ENCODE data around the gene BAZ2B.

BAZ2B gene

GRCh38 chr2:159573846-159574606 lies 42.3 kb downstream of the BAZ2B start:
- DNase-seq (ENCODE audit: low read depth in 2 of 2): no peak

GRCh38 chr2:159573294-159573693 lies 43.1 kb downstream of the BAZ2B start:
- DNase-seq (ENCODE audit: low read depth in 2 of 2): no peak

GRCh38 chr2:159572459-159572858 lies 43.9 kb downstream of the BAZ2B start:
- no peak for DNase-seq (ENCODE audit: low read depth in 2 of 2)

GRCh38 chr2:159571540-159572260 lies 44.6 kb downstream of the BAZ2B start:
- no peak for DNase-seq (ENCODE audit: low read depth in 2 of 2)

GRCh38 chr2:159564081-159564480 lies 52.3 kb downstream of the BAZ2B start:
- DNase-seq (ENCODE audit: low read depth in 2 of 2): no peak

GRCh38 chr2:159562248-159562647 lies 54.1 kb downstream of the BAZ2B start:
- DNase-seq (ENCODE audit: low read depth in 2 of 2): no peak

DNA sequence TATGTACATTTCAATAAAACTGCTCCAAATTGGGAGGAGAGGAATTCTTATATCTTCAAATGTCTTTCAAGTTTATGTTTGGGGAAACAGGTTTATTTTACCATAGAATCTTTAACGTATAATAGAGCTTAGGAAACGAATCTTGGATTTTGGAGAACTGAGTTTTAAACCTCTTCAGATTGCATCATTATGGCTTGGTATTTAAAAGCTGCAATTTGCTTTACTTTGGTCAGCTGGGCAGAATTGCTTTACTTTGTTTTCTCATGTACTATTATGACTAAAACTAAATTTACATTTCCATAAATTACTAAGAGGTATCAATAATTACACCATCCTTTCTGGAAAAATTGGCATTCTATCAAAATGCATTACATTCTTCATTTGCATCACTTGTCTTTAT lies 54.6 kb downstream of the BAZ2B start:
- no peak for DNase-seq (ENCODE audit: low read depth in 2 of 2)

DNA sequence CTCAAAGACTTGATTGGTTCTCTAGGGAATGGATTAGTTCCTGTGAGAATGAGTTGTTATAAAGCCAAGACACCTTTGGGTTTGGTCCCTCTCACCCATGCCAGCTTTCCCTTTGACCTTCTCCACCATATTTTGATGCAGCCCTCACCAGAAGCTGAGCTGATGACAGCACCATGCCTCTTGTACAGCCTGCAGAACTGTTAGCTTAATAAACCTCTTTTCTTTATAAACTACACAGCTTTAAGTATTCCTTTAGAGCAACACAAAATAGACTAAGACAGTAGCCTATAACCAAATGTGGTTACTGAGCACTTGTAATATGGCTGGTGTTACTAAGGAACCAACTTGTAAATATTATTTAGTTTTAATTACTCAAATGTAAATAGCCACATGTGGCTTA lies 55.1 kb downstream of the BAZ2B start:
- DNase-seq (ENCODE audit: low read depth in 2 of 2): no peak

DNA sequence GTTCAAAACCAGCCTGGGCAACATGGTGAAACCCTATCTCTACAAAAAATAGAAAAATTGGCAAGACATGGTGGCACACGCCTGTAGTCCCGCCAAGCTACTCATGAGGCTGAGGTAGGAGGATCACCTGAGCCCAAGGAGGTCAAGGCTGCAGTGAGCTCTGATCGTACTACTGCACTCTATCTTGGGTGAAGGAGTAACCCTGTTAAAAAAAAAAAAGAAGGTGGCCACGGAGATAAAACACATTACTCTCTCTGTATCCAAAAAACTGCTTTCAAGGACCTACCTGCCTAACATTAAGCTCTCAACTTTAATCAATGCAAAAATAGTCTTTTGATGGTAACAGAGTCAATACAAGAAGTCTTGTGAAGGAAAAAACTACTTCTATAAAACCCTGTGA lies 57.3 kb downstream of the BAZ2B start:
- DNase-seq (ENCODE audit: low read depth in 2 of 2): no peak

GRCh38 chr2:159558479-159558878 lies 57.9 kb downstream of the BAZ2B start:
- no peak for DNase-seq (ENCODE audit: low read depth in 2 of 2)

DNA sequence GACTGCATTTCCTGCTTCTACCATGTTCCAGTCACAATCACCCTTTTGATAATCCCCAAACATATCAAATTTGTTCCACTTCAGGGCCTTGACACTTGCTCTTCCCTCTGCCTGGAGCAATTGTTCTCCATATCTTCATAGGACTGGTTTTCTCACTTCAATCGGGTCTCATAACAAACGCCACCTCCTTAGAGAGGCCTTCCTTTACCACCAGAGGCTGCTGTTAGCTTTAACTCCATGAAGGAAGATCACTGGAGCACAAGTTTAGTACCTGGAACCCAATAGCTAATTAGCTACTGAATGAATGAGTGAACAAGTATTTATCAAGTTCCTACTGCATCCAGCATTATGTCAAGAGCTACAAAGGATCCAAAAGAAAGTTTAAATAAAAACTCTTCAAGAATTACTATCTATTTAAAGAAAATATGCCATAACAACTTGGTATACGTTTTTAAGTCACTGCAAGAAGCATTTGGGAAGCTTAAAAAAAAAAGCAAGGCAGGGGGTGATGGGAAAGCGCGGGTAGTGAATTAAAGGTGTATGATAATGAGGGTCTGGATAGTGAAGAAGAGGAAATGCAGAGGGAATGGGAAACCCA lies 58.8 kb downstream of the BAZ2B start:
- DNase-seq (ENCODE audit: low read depth in 2 of 2): no peak

GRCh38 chr2:159555651-159556392 lies 60.5 kb downstream of the BAZ2B start:
- DNase-seq (ENCODE audit: low read depth in 2 of 2): no peak

DNA sequence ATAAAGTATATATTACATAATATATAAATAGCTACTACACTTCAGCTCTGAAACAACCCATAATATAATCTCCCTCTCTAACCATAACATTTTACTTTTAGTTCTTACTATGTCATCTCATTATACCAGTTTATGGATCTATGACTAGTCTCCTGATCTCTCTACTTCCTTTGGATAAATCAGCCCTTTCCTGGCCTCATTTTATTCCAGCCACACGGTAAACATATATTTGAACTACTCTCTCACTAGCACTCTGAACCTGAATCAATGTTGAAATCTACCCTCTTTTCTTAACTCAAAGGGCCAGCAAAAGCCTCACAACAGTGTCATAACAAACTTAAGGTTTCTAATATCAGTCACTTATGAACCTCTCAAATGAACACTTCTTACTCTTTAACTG lies 62.6 kb downstream of the BAZ2B start:
- no peak for DNase-seq (ENCODE audit: low read depth in 2 of 2)

- no peak for DNase-seq (ENCODE audit: low read depth in 2 of 2)
Measured at GRCh38 chr2:159551806-159552205, 64.5 kb downstream of the BAZ2B start.

GRCh38 chr2:159550231-159550630 lies 66.1 kb downstream of the BAZ2B start:
- no peak for DNase-seq (ENCODE audit: low read depth in 2 of 2)

- no peak for DNase-seq (ENCODE audit: low read depth in 2 of 2)
Measured at GRCh38 chr2:159549234-159549633, 67.1 kb downstream of the BAZ2B start.

DNA sequence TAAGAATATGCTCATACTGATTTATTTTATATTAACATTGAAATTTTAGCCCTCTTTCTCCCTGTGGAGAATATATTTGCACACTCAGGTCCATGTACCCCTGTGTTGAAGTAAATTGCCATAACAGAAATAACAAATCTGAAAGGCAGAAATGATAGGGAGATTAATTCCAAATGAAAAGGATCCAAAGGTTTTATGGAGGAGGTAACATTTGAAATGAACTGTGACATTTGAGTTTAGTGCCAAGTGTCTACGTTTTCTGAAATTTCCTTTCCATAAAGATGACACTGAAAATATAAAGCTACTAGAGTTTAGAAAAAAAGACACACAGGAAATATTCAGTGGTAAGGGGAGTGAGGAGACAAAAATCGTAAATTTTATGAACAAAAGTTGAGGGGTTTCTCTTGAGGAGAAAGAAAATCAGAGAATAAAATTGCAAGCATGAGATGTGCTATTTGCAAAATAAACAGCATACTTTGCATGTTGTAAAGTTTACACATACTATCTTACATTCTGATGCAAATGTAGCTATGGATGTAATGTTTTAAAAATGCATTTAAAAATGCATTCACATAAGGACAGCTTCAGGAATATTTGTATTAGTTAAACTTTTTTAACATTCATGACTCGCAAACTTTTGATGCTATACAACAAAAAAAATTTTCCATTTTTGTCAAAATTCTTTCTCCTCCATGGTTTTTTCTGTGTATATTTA lies 69.5 kb downstream of the BAZ2B start:
- DNase-seq (ENCODE audit: low read depth in 2 of 2): no peak

DNA sequence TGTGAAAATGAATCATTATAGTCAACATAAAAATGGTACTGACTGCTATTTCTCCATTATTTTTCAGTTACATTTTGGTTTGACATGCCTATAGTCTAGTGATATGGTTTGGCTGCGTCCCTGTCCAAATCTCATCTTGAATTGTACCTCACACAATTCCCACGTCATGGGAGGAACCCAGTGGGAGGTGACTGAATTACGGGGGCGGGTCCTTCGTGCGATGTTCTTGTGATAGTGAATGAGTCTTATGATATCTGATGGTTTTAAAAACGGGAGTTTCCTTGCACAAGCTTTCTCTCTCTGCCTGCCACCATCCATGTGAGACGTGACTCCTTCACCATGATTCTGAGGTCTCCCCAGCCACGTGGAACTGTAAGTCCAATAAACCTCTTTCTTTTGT lies 70.3 kb downstream of the BAZ2B start:
- no peak for DNase-seq (ENCODE audit: low read depth in 2 of 2)

DNA sequence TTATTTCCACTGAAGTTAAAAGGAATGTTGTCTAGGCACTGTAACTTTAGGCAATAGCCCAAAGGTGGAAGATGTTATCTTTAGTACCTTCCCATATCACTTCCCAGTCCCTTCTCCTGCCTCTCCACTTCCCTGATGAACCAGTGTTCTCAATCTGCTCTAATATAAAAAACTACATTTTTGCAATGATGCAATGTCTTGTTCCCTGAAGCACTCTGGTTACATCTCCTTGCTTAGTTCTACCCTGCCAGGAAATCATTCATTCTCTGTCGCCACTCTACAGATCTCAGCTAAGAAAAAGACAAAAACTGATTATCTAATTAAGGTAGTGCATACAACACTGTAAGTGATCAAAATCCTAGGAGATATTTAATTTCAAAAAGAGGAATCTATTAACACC lies 71.3 kb downstream of the BAZ2B start:
- DNase-seq (ENCODE audit: low read depth in 2 of 2): no peak

GRCh38 chr2:159542101-159542500 lies 74.2 kb downstream of the BAZ2B start:
- DNase-seq (ENCODE audit: low read depth in 2 of 2): no peak

DNA sequence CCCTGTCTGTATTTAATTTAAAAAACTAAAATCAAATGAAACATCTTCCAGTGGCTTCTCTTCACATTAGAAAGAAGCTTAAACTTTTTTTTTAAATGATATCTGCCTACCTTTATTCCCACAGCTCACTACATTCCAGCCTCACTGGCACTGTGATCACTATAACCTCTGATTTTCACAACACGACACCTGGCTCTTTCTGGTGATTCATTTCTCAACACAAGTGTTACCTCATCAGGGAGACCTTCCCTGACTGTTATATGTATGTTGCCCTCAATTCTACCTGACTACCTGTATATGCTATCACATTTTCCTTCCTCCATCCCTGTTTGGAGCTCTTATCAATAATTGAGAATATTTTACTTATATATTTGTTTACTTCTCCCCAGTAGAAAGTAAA lies 76.6 kb downstream of the BAZ2B start:
- DNase-seq (ENCODE audit: low read depth in 2 of 2): no peak

- DNase-seq (ENCODE audit: low read depth in 2 of 2): no peak
Measured at GRCh38 chr2:159538801-159539200, 77.5 kb downstream of the BAZ2B start.

Measured in stimulated activated CD8-positive, alpha-beta memory T cell treated with anti-CD3 and anti-CD28 coated beads, Interleukin-7, amount 100 ng/mL, for 1 hour (primary cell).